Fibroblast of lung (primary cell): Measurements from ENCODE around the gene PPARG.

Source experiments
- CTCF ChIP-seq, 2 donors: IDR thresholded peaks in 1 of 2; conservative IDR thresholded peaks in 1 of 2; 1 replicate in 1 of 2; 2 replicates in 1 of 2; pipeline ENCODE4 v1.5.1; 2011 to 2012; ENCODE audit warnings: low read length in 2 of 2, control low read depth in 1 of 2, inconsistent platforms in 1 of 2, low read depth in 1 of 2, mild to moderate bottlenecking in 1 of 2
- EZH2 ChIP-seq: IDR thresholded peaks from 2 replicates; pipeline ENCODE4 v1.5.1; 2012; ENCODE audit warnings: low read length, control low read depth, mild to moderate bottlenecking; ENCODE audit errors: missing control alignments

GRCh38 chr3:12415014-12415680 lies 126.3 kb downstream of the PPARG start:
- TF ChIP-seq CTCF (conservative IDR thresholded peaks at IDR 0.05 in 1 of 2, IDR thresholded peaks at IDR 0.05 in 1 of 2; ENCODE audit: low read depth in 1 of 2, low read length in 2 of 2) (no peak), EZH2 (no peak)
